Stimulated activated CD8-positive, alpha-beta memory T cell treated with anti-CD3 and anti-CD28 coated beads, Interleukin-2, amount 100 ng/mL, for 1 hour (primary cell): ENCODE data around the gene GDF7.

Source experiments
- DNase-seq, 2 donors: peaks; one replicate each; pipeline ENCODE4 v3.0.0-alpha.2; 2020; ENCODE audit warnings: low read depth in 2 of 2

The GDF7 gene

GRCh38 chr2:20674309-20674965, 7.5 kb downstream of the GDF7 start:
- DNase-seq, result no peak

- DNase-seq, result no peak
Observed at GRCh38 chr2:20674974-20675679, 8.2 kb downstream of the GDF7 start.

- no peak for DNase-seq
Observed at GRCh38 chr2:20675701-20676352, 8.9 kb downstream of the GDF7 start.

- DNase-seq, result no peak
Observed at GRCh38 chr2:20676353-20677215, 9.6 kb downstream of the GDF7 start.

- no peak for DNase-seq
Observed at GRCh38 chr2:20677301-20678085, 10.5 kb downstream of the GDF7 start.

- no peak for DNase-seq
Observed at GRCh38 chr2:20678086-20678395, 11.1 kb downstream of the GDF7 start.

- no peak for DNase-seq
Observed at GRCh38 chr2:20678780-20679179, 11.8 kb downstream of the GDF7 start.

- DNase-seq, result no peak
Observed at GRCh38 chr2:20680744-20681375, 13.9 kb downstream of the GDF7 start.

GRCh38 chr2:20682167-20682920, 15.4 kb downstream of the GDF7 start:
- DNase-seq, result no peak

GRCh38 chr2:20684581-20685063, 17.7 kb downstream of the GDF7 start:
- DNase-seq, result no peak

GRCh38 chr2:20687260-20687832, 20.4 kb downstream of the GDF7 start:
- DNase-seq, result no peak

- no peak for DNase-seq
Observed at GRCh38 chr2:20689428-20690264, 22.7 kb downstream of the GDF7 start.

GRCh38 chr2:20691076-20691734, 24.3 kb downstream of the GDF7 start:
- no peak for DNase-seq

GRCh38 chr2:20692081-20692480, 25.1 kb downstream of the GDF7 start:
- DNase-seq, result no peak

- DNase-seq, result no peak
Observed at GRCh38 chr2:20693317-20693716, 26.4 kb downstream of the GDF7 start.

GRCh38 chr2:20696366-20696765, 29.4 kb downstream of the GDF7 start:
- DNase-seq, result no peak

- DNase-seq, result no peak
Observed at GRCh38 chr2:20697322-20697934, 30.5 kb downstream of the GDF7 start.
